Stimulated activated naive CD4-positive, alpha-beta T cell (primary cell): ENCODE results near the gene THOP1.

Source experiments
- DNase-seq, 6 experiments: peaks; one replicate each; lab custom pipeline; 2025; lab: John Stamatoyannopoulos, UW

Gene THOP1

DNA sequence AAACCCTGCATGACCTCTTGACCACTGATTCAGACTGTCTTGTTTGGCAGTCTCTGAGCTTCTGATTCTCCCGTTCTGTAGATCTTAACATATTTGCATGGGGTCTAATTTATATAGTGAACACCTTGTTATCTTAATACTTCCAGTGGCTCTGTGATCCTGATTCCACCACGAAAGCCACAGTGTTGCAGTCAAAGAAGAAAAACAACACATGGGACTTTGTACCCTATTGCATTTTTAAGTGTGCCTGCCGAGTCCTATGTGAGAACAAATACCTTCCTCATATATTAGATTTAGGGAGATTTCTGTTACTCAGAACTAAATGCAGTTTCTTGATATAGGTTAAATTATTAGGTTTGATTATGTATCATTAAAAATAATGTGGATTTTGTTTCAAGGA is 69.5 kb downstream of the THOP1 start:
- DNase-seq: no peak

DNA sequence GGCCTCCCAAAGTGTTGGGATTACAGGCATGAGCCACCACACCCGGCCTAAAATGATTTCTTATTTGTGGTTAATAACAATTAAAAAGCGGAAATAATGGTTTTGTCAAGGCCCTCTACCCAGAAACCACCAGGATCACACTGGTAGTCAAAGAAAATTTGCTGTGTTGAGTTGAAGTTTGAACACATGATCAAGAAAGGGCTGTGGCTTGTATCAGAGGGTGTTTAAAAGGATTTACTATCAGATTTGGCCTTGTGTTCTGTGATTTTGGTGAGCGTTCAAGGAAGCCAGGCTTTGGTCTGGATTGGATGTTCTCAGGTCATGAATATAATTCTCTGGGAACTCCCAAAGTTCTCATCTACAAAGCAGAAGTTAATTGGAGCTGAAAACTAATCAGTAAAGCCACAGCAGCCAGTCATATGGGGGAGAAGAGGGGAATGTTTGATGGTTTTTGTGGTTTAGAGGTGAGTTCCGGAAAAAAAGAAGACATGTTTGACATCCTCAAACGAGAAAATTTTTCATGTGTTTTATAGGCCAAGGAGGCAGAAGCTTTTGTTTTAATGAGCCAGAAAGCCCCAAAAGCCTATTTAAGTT is 71.3 kb downstream of the THOP1 start:
- peak in 5 of 6 experiments; percentile 7 to 82 (median 75) for DNase-seq

DNA sequence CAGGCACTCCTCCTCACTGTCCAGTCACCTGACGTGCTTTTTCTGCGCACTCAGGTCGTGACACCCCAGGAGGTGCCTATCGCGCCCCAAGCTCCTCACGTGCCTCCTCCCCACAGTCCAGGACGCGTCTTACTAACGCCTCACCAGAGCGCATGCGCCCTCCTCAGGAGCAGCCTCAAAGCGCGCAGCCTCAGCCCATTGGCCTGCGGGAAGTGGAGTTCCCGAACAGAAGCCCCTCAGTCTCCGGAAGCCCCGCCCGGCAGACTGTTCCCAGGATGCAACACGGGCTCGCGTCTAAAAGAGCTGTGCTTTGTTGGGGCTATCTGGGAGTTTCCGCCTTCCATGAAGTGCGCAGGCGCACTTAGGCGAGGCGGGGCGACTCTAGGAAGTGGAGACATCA is 73.6 kb downstream of the THOP1 start:
- DNase-seq: no peak

DNA sequence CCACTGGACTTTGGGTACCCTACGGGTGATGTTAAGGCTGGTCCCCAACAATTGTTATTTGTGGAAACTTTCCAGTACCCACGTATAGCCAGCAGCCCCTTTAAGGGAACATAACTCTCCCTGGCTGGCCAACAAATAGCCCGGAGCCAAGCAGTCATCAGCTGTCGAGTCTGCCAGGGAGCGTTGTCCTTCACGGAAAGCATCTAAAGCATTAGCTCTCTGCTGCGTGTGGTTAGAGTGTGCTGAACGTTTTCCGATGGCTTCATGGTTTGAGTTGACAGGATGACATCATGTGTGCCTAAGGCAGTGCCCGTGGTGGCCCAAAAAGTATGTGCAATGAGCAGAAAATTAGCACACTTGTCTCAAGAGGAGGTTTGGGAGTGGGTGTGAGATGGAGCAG is 78.5 kb downstream of the THOP1 start:
- DNase-seq: no peak
